Activated T-cell treated with anti-CD3 and anti-CD28 coated beads, Interleukin-2, amount 50 U/mL, for 1 hour (primary cell): Measurements from ENCODE around the gene ARHGAP18.

Experiments
- DNase-seq: peaks from one replicate; pipeline ENCODE4 v3.0.0-alpha.2; 2020

Gene ARHGAP18

DNA sequence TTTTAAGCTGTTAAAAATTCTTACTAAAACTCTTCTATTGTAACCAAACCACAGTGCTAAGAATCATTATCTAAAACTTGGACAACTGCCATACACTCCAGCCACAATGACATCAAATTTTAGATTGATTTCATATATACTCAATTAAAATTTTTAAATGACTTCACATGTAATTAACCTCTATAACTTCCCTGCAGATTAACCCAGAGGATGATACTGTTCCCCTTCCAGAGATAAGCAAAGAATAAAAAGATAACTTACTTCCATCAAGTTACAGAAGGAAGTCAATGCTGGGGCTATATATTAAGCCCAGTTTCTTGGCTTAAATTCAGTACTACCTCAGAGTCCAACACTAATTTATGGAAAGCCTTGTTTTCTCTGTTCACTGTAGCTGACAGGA lies 71.3 kb downstream of the ARHGAP18 start:
- no peak for DNase-seq

DNA sequence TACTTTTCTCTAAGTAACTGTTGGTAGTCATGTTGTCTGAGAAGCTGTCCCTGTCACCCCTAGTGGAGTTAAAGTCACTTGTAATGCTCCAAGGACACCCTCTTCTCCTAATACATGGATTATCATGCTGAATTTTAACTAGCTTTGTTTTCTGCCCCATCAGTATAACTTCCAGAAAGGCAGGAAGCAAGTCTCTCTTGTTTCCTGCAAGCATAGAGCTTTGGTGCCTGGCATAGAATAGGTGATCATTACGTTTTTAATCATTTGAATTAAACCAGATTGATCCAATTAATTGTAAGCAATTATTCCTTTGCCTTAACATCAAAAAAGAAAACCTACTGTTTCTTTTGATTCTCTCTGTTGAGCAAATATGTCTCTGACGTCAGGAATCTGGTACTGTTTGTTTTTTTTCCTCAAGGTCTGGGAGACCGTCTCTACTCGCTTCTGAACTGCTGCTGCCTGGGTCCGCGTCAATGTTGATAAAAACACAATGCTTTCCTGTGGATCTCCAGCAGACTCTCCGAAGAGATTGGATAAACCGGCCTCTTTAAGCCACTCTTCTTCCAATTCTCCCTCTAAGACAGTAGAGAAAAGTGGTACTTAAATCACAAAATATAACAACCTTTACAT lies 71.8 kb downstream of the ARHGAP18 start:
- no peak for DNase-seq

DNA sequence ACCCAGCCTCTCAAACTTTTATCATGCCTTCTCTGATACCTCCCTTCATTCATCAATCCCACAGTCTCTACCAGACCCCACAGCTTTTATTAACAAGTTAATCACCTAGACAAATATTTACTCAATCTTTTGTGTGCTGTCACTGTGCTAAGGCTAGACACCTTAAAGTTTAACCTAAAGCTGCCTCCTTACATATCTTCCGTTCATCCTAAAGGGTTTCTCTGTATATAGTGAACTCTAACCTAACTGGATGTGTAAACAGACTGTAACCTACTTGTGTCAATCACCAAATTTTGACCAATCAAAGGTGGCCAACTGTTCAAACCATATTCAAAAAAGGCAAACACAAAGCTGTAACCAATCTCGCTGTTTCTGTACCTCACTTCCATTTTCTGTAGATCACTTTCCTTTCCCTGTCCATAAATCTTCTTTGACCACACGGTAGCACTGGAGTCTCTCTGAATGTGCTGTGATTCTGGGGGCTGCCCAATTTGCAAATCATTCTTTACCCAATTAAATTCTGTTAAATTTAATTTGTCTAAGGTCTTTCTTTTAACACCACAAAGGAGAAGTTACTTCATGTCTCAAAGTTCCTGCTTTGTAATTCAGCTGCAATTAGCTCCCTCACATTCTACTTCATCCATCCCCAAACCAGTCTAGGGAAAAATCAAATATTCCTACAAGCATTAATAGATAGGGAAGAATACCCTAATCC lies 72.5 kb downstream of the ARHGAP18 start:
- DNase-seq = no peak

DNA sequence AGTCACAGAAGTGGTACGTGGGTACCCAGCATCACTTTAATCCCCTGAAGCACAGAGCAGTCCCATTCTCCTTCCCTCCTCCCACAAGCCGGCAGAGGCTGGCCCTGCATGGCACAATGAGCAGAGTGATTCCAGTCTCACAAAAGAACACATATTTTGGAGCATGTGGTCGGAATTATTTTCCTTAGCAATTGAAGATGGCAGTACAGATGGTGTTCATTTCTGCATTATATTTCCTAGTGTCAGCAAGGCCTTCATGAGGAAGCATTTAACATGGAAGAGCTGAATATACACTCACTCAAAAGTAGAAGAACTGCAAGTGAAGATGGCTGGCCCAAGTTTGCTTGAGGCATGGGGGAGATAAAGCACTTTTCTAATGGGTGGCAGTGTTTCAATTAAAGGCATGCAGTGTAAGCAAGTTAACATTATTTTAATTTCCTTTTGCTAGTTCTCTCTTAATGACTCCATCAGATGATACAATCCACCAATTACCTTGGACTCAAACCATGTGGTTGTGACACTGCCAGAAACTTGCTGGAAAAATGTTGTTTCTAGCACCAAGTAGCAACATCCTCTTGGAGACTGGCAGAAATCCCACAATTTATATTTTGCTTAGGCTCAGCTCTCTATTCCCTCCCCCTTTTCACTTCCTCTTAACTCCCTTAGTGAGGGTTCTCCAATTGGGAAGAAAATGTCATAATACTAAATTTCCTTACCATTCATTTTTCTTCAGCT lies 74.4 kb downstream of the ARHGAP18 start:
- no peak for DNase-seq

DNA sequence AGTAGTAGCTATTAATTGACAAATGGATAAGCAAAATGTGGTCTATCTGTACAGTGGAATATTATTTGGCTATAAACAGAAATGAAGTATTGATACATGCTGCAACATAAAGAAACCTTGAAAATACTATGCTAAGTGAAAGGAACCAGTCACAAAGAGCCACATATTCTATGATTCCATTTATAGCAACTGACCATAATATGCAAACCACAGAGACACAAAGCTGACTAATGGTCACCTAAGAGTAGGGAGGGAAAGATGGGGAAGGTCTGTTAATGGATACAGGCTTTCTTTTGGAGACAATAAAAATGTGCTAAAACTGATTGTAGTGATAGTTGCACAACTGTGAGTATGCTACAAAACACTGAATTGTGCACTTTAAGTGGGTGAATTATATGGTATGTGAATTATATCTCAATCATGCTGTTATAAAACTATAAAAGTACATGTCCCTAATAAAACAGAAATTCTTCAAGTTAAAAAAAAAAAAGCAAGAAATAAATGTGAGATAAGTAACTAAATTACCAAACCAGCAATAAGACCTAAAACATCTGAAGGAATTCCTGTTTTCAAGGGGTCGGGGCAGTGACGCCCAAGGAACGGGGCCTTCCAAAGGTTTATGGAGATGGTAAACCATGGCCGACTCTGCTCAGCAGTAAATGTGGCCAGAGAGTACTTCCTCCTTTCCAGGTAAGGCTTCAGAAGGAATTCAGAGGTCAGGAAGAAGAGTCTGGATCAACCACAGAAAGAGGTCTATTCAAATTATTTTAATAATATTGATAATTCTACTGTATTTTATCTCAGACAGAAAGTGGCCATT lies 75.4 kb downstream of the ARHGAP18 start:
- no peak for DNase-seq

DNA sequence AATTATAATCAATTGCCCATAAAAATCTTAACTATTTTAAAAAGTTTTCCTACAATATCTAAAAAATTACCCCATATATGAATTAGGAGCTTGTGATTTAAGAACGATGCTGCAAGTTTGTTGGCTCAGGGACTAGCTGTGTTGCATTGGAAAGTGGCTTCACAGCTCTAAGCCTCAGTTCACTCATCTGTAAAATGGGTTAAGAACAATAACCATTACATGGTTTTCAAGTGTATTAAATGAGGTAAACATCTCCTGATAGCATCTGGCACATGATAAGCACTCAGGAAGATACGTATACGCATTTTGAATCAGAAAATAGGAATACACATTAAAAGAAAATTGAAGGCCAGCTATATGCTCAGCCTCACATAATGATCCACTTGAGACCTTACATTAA lies 76.4 kb downstream of the ARHGAP18 start:
- no peak for DNase-seq

DNA sequence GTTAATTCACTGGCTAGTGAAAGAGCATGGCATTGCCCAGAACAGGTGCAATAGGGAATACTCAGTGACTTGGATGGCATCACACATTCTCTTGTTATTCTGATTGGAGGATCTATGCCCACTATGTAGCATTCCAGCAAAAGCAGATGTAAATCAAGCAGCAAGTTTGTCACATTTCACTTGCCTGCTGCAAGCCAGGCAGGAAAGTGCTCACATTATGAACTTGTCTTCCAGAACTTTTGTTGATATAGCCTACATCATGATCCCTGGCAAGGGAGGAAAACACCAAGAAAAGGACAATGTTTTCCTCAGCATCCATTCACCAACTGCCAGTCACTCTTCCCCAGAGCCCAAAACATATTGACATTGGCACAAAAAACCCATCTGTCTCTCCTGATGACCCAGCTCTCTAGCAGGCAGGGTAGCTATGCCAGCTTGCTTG lies 77.8 kb downstream of the ARHGAP18 start:
- no peak for DNase-seq

DNA sequence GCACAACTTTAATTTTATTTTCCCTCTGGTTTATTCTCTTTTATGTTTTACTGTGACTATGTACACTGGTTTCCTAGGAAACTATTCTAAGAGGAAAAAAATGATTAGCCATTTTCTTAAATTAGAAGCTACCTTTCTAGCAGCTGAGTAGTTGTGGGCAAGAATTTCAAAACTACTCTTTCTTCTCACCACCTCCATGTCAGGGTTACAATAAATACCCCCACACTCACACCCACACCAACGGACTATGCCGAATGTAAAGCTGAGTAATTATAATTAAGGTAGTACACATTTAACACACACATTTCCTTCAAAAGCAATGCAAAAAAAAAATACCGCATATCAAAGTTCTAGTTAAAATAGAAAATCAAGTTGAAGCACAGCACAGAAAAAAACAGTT lies 78.9 kb downstream of the ARHGAP18 start:
- no peak for DNase-seq

DNA sequence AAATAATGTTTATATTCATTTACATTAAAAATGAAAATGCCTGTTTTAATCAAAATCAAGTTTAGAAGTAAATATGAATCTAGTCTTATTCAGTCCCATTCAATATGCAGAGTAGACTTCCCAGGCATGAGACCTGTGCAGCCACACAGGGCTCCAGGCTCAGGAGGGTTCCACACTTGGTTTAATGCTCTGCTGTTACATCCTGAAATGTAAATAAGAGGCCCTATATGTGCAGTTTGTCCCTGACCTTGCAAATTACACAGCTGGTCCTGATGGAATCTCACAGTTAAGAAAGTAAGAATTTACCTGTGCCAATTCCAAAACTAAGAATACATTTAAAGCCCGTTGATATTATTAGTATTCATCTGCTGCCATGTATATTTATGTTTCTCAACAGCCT lies 79.4 kb downstream of the ARHGAP18 start:
- no peak for DNase-seq

DNA sequence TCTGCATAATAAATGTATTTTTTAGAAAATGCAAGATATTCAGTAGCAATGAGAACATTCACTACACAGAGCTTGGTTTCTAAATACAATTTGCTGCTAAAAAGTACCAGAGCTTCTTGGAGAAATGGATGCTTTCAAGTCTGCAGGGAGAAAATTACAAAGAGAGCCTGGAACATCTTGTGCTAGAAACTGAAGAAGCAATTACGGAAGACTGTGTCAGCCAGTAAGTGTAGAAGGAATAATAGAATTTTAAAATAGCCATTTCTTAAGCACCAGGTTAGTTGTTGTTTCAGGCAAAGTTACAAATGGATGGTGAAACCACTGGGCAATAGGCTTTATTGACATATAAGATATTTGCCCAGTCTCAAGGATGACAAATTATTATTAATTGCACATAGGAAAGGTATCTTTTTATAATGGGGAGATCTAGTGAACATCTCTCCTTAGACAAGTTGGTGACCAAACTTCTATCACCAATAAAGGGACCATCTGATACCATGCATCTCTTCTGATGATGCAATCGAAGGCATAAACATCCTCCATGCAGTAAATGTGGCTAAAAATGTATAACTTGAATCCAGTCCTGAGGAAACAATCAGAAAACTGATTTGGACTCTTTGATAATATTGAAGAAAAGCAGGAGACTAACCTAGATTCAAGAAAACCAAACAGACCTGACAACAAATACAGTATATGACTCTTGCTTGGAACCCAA lies 81.7 kb downstream of the ARHGAP18 start:
- DNase-seq = no peak

DNA sequence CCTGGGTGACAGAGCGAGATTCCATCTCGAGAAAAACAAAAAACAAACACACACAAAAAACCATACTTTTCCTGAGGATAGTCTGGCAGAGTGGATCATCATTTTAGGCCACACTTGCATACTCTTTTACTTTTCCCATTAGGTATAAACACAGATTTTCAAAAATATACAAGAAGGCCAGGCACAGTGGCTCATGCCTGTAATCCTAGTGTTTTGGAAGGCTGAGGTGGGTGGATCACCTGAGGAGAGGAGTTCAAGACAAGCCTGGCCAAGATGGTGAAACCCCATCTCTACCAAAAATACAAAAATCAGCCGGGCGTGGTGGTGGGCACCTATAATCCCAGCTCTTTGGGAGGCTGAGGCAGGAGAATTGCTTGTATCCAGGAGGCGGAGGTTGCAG lies 85.5 kb downstream of the ARHGAP18 start:
- no peak for DNase-seq

DNA sequence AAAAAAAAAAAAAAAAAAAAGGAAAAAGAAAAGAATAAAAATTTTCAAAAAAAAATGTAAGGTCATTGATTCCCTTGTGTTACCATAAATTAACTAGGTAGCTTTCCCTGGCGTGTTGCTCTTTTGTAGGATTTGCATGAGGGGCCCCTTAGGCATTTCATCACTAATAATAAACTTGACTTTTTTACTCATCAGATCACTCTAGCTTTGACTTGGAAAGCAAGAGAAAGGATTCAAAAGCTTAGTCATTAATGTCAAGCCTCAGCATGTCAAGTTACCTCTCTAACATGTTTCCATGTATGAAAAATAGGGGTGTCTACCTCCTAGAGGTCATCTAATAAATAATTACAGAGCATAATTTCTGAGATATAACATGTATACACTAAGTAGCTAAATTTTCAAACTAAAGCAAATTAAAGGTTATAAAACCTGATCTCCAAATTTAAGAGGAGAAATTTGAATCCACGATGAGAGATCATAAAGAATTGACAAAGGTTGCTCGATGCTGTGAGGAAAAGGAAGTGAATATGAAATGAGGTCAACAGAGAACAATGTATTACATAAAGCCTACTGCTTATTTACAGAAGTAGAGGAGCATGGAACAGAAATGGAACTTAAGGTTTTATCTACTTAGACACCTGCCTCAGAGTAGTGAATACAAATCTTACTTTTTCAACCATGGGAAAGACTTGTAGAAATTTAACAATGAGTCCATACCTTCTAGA lies 86.8 kb downstream of the ARHGAP18 start:
- no peak for DNase-seq

DNA sequence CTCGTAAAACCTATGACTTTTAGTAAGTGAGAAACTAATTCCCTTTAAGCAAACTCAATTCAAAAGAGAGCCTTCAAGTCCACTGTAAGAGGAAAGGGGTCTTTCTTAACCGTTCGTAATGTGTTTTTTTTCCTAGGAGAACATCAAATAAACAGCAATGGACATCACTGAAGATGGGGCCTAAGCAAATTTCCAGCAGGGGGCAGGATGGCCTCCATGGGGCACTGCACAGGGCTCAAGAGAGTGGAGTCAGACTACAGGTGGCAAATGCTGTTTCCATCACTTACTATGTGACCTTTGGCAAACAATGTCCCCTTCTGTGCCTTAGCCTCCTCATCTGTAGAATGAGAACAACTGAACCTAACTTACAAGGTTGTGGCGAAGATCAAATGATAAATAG lies 88.7 kb downstream of the ARHGAP18 start:
- peak; percentile 28 for DNase-seq

DNA sequence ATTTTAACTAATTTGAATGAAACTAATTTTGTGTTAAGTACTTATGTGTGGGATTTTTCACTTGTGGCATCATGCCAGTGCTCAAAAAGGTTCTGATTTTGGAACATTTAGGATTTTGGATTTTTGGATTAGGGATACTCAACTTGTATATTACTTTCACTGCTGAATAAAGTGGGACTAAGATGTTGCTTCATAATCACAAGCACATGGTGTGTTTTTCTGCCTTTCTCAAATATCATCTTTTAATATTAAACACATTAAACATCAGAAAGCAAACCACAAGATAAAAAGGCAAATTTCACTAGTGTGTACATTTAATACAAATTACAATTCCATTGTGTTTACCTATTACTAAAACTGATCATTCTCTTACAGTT lies 89.8 kb downstream of the ARHGAP18 start:
- no peak for DNase-seq

DNA sequence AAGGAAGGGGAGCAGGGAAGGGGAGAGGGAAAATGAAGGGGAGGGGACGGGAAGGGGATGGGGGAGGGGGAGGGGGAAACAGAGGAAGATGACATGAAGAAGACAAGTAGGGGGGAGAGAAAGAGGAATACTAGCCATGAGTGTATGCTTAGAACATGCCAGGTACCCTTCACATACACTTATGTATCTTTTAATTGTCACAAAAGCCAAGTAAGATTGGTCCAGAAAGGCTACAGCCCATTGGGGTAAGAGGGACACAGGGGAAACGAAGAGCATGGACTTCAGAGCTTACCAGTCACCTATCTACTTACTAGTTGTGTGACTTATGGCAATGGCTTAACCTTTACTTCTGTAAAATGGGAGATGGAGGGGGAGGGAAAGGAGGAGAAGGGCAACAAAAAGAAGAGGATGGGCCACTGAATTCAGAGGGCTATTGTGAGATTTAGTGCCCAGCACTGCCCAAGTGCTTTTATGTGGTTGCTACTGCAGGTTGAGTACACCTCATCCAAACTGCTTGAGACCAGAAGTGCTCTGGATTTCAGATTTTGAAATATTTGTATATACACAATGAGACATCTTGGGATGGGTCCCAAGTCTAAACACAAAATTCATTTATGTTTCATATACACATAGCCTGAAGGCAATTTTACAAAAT lies 90.3 kb downstream of the ARHGAP18 start:
- no peak for DNase-seq

DNA sequence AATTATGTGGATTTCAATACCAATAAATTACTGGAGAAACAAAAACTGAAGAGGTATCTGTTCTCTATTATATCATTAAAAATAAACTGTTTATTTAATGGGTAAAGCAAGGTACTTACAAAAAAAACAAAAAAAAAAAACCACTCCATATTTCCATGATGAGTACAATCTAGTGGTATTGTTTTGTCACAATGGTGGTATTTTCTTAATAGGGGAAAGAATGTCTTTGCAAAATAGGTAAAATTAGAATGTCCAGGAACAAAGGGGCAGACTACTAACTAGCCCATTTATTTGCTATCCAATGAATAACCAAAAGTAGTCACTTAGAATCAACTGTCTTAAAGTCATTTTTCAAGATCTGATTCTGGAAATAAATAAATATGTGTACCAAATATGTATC lies 92.0 kb downstream of the ARHGAP18 start:
- DNase-seq = no peak

DNA sequence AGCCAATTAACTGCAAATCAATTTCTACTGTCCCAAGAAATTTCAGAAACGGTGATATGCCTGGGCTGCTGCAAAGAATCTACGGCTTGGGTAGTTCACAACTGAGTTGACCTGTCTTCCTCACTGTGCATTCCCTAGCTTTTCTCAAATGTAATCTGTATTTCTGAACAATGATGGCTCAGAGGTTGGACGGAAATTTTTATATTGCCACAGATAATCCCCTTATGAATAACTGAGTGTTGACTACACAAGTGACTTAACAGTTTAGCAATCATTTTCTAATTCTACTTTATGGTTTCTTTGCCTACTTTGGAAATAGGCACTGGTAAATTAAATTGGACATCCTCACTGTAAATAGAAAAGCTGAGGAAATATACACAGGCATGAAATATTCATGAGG lies 94.5 kb downstream of the ARHGAP18 start:
- no peak for DNase-seq

DNA sequence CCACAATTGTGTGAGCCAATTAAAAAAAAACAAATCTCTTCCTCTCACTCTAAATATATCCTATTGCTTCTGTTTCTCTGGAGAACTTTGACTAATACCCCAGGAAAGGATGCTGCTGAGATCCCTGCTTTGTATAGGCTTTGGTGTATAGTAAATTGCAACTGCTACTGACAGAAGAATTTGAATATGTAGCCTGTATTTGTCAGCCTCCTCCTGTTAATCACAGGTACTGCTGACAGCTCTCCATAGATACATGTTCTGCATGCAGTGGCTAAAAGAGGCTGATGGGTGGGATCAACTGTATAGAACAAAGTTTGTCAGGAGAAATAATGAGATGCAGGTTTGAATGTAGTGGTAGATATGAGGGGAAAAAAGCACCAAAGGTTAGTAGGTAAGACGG lies 95.0 kb downstream of the ARHGAP18 start:
- no peak for DNase-seq

DNA sequence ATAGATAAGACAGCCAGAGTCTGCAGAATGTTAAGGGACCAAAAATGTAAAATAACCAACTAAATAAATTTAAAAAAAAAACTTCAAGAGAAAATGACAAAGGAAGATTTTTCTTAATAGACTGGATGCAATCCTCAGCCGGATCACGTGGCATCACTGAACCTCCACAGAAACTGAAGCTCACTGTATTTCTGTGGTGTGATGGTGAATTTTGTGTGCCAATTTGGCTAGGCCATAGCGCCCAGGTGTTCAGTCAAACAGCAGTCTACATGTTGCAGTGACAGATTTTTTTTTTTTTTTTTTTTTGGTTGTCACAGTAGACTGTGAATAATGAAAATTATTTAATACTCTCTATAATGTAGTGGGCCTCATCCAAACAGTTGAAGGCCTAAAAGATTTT lies 95.5 kb downstream of the ARHGAP18 start:
- DNase-seq = no peak

DNA sequence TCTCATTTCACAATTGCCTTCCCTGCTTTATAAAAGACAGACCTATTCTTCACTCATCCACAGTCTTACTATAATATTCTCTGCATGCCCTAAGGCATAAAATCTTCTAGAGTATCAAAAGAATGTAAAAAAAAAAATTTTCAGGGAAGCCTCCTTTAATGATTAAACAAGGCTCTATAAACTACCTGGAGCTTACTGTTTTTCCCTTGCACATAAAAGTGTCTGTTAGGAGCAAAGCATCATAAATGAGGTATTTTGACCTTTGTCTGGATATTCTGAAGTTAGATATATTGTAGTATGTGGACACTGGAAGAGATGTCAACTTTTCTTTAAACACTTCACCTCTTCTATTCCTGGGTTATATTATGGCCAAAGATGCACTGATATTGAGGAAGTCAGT lies 97.5 kb downstream of the ARHGAP18 start:
- DNase-seq = no peak

DNA sequence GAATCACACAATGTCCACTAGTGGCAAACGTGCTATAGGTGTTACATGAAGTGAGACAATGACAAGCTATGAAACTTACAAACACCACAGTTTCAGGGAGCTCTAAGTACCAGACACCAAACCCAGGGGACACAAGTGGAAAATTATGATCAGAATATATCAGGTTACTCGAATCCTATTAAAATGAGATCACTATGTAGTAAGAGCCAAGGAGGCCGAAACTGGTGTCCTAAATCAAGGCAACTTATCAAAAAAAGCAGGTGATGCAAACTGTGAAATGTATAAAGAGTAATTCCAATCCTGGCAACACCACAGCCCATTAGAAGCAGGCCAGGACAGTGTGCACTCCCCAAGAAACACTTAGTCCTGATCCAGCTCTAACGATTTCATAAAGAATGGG lies 100.3 kb downstream of the ARHGAP18 start:
- no peak for DNase-seq
